SK-N-SH treated with all-trans-retinoic acid at 6 μM for 48 hours (cell line): ENCODE measurements around the gene SMIM5.

ENCODE experiments used
- ATAC-seq: fragments of 200-7000 bp; cut with Tn5 transposase; 3 replicates; pipeline ENCODE4 v1.9.1; 2020; ENCODE audit warnings: mild to moderate bottlenecking, moderate library complexity
- CSDC2 ChIP-seq: fragments of 250-450 bp; sonication (Bioruptor Pico); IDR thresholded peaks from 2 replicates; pipeline ENCODE4 v1.5.0; 2020; ENCODE audit warnings: mild to moderate bottlenecking, moderate library complexity
- ESRRG ChIP-seq: fragments of 250-450 bp; sonication (Bioruptor Pico); IDR thresholded peaks from 2 replicates; pipeline ENCODE4 v1.6.1; 2021; ENCODE audit warnings: mild to moderate bottlenecking
- GLIS3 ChIP-seq: fragments of 250-450 bp; sonication (Bioruptor Pico); IDR thresholded peaks from 2 replicates; pipeline ENCODE4 v1.5.0; 2020; ENCODE audit warnings: mild to moderate bottlenecking, moderate library complexity
- ISL1 ChIP-seq: fragments of 250-450 bp; sonication (Bioruptor Pico); IDR thresholded peaks from 2 replicates; pipeline ENCODE4 v2.1.2; 2022; ENCODE audit warnings: mild to moderate bottlenecking, moderate library complexity
- OSR1 ChIP-seq: fragments of 250-450 bp; sonication (Bioruptor Pico); IDR thresholded peaks from 2 replicates; pipeline ENCODE4 v1.8.0; 2022; ENCODE audit warnings: moderate library complexity, mild to moderate bottlenecking, inconsistent platforms
- PATZ1 ChIP-seq: fragments of 250-450 bp; sonication (Bioruptor Pico); IDR thresholded peaks from 2 replicates; pipeline ENCODE4 v1.8.0; 2020; ENCODE audit warnings: mild to moderate bottlenecking, moderate library complexity, borderline replicate concordance
- POU6F1 ChIP-seq: fragments of 250-450 bp; sonication (Bioruptor Pico); IDR thresholded peaks from 2 replicates; pipeline ENCODE4 v1.8.0; 2021; ENCODE audit warnings: low read depth, mild to moderate bottlenecking, moderate library complexity, borderline replicate concordance
- PPARA ChIP-seq: fragments of 250-450 bp; sonication (Bioruptor Pico); IDR thresholded peaks from 2 replicates; pipeline ENCODE4 v1.5.0; 2020; ENCODE audit warnings: mild to moderate bottlenecking, borderline replicate concordance
- RARB ChIP-seq: fragments of 250-450 bp; sonication (Bioruptor Pico); IDR thresholded peaks from 2 replicates; pipeline ENCODE4 v1.8.0; 2021; ENCODE audit warnings: mild to moderate bottlenecking, moderate library complexity
- SNAI2 ChIP-seq: fragments of 250-450 bp; sonication (Bioruptor Pico); IDR thresholded peaks from 2 replicates; pipeline ENCODE4 v1.5.0; 2020; ENCODE audit warnings: mild to moderate bottlenecking, moderate library complexity
- TCF4 ChIP-seq: fragments of 250-450 bp; sonication (Bioruptor Pico); IDR thresholded peaks from 2 replicates; pipeline ENCODE4 v1.8.0; 2021; ENCODE audit warnings: mild to moderate bottlenecking, moderate library complexity, borderline replicate concordance
- TOX ChIP-seq: fragments of 250-450 bp; sonication (Bioruptor Pico); IDR thresholded peaks from 2 replicates; pipeline ENCODE4 v1.8.0; 2021; ENCODE audit warnings: mild to moderate bottlenecking, moderate library complexity, borderline replicate concordance
- ZC3H10 ChIP-seq: fragments of 250-450 bp; sonication (Bioruptor Pico); IDR thresholded peaks from 2 replicates; pipeline ENCODE4 v1.5.1; 2021; ENCODE audit warnings: mild to moderate bottlenecking, moderate library complexity
- ZFP30 ChIP-seq: fragments of 450-650 bp; formaldehyde crosslinking; IDR thresholded peaks from 2 replicates; pipeline ENCODE4 v1.5.0; 2022; ENCODE audit warnings: mild to moderate bottlenecking, moderate library complexity
- ZNF565 ChIP-seq: fragments of 450-650 bp; formaldehyde crosslinking; conservative IDR thresholded peaks from 2 replicates; pipeline ENCODE4 v1.5.0; 2020; ENCODE audit warnings: low read depth, mild to moderate bottlenecking, moderate library complexity
- ZNF70 ChIP-seq: fragments of 450-650 bp; formaldehyde crosslinking; IDR thresholded peaks from 2 replicates; pipeline ENCODE4 v1.5.0; 2020; ENCODE audit warnings: mild to moderate bottlenecking, moderate library complexity
- ZNF8 ChIP-seq: fragments of 450-650 bp; formaldehyde crosslinking; IDR thresholded peaks from 2 replicates; pipeline ENCODE4 v1.5.0; 2020; ENCODE audit warnings: mild to moderate bottlenecking, moderate library complexity
- TF ChIP-seq, protein P1 (sequence below): fragments of 250-450 bp; sonication (Bioruptor Pico); IDR thresholded peaks from 2 replicates; pipeline ENCODE4 v1.5.0; 2020; ENCODE audit warnings: mild to moderate bottlenecking, moderate library complexity

SMIM5 gene

GRCh38 chr17:75631353-75631752 lies 1.9 kb upstream of the SMIM5 start:
- ATAC-seq, result no peak
- no peak for TF ChIP-seq RARB
- no peak for TF ChIP-seq OSR1 (CRISPR knock-in tag)
- TF ChIP-seq ISL1 (CRISPR knock-in tag), result no peak
- no peak for TF ChIP-seq ZFP30 (CRISPR knock-in tag)
- no peak for TF ChIP-seq PATZ1 (CRISPR knock-in tag)
- no peak for TF ChIP-seq TCF4 (CRISPR knock-in tag)
- TF ChIP-seq ZNF565 (CRISPR knock-in tag), result no peak
- no peak for TF ChIP-seq SNAI2
- TF ChIP-seq, protein P1, sequence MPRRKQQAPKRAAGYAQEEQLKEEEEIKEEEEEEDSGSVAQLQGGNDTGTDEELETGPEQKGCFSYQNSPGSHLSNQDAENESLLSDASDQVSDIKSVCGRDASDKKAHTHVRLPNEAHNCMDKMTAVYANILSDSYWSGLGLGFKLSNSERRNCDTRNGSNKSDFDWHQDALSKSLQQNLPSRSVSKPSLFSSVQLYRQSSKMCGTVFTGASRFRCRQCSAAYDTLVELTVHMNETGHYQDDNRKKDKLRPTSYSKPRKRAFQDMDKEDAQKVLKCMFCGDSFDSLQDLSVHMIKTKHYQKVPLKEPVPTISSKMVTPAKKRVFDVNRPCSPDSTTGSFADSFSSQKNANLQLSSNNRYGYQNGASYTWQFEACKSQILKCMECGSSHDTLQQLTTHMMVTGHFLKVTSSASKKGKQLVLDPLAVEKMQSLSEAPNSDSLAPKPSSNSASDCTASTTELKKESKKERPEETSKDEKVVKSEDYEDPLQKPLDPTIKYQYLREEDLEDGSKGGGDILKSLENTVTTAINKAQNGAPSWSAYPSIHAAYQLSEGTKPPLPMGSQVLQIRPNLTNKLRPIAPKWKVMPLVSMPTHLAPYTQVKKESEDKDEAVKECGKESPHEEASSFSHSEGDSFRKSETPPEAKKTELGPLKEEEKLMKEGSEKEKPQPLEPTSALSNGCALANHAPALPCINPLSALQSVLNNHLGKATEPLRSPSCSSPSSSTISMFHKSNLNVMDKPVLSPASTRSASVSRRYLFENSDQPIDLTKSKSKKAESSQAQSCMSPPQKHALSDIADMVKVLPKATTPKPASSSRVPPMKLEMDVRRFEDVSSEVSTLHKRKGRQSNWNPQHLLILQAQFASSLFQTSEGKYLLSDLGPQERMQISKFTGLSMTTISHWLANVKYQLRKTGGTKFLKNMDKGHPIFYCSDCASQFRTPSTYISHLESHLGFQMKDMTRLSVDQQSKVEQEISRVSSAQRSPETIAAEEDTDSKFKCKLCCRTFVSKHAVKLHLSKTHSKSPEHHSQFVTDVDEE (CRISPR knock-in tag), result no peak
- TF ChIP-seq TOX (CRISPR knock-in tag), result no peak

DNA sequence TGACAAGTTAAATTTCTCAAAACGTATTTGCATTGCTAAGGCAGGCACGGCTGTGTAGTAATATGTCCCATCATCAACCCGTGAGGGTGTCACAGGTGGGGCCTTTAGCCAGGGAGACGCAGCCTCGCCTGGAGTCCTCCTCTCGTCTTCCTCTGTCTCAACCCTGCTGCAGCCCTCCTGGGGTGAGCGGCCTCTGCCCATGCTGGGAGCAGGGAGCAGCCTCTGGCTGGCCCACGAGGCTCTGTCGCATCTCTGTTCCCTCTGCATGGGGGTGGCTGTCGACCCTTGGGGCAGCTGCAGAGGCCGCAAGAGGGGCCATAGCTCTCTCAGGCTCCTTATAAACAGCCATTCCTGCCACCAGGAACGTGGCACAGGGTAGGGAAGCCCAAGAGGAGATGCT lies 806 bp upstream of the SMIM5 start:
- TF ChIP-seq TCF4 (CRISPR knock-in tag), result no peak

DNA sequence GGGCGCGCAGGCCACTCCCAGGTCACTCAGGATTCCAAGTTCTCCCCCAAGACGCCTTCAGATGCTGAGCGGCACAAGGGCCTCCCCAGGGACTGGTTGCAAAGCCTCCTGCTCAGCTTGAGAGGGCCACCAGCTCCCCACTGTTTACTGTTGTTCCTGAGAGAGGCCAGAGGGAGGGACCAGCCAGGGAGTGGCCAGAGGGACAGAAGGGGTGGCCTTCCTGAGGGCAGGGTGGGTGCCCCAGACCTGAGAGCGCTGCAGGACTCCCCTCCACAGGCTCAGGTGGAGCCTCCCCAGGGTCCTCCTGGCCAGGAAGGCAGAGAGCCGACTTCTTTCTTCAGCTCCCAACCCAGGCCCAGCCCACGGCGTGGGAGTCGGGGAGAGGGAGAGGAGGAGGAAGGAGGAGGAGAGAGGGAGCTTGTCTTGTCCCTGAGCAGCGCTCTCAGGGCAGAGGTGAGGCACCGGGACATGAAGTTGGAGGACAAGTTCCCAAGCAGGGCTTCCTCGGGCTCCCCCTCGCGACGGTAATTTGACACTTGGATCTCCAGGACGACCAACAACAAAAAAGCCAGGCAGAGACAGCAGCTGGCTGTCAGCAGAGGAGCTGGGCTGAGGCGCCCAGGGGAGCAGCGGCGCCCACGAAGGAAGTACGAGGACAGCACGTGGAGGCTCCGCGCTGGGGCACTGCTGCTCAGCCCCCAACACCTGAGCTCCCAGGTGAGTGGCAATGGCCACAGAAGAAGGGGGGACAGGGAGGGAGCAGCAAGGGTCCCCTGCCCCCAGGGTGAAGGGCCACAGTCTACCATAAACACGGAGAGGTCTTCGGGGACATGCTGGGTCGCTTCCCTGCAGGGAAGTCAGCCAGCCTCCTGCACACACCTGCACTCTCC lies 497 bp downstream of the SMIM5 start:
- TF ChIP-seq PATZ1 (CRISPR knock-in tag) (no peak), CSDC2 (CRISPR knock-in tag) (no peak), ZNF8 (CRISPR knock-in tag) (no peak), ZNF565 (CRISPR knock-in tag) (no peak), TCF4 (CRISPR knock-in tag) (no peak), TOX (CRISPR knock-in tag) (no peak), RARB (no peak), ZNF70 (CRISPR knock-in tag) (no peak), GLIS3 (CRISPR knock-in tag) (no peak), PPARA (CRISPR knock-in tag) (no peak), ZFP30 (CRISPR knock-in tag) (no peak), ESRRG (CRISPR knock-in tag) (no peak), ZC3H10 (CRISPR knock-in tag) (no peak), OSR1 (CRISPR knock-in tag) (no peak), SNAI2 (no peak), POU6F1 (CRISPR knock-in tag) (no peak)
- TF ChIP-seq, protein P1 (CRISPR knock-in tag), result no peak
- ATAC-seq, result peak; percentile 90

More for the DNA sequence above, 806 bp upstream of the SMIM5 start:
- ATAC-seq, result no peak
